ENCODE data around the gene ZNF784. TPM values are rescaled to one million over a fixed set of nuclear protein-coding genes. Genes with fewer than 3 reads are reported as not detected.

The ZNF784 gene
- total RNA-seq, 2 experiments from 2014 or later = 5.2 to 5.3 TPM

DNA sequence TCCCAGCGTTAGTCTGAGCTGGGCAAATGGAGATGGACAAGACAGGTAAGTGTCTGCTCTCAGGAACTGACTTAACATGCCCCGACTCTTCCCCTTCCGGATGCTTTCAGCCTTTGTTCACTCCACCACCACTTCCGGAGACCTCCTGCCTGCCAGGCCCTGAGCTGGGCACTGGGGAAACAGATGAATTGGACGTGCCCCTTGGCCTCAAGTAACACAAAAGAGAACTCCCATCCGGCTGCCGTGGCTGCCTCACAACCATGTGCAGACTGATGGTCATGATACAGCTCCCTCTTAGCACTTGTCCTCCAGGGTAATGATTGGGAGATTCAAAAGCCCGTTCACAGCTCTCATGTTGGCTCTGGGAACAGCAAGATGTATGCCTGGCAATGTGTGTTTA, 6.9 kb downstream of the ZNF784 start:
- Mint-ChIP-seq H3K27me3 (ENCODE audit: low read depth) (no peaks in the 10 kb centered on the region), H3K27ac (no peak overlapping the region), H3K4me3 (peak overlapping the region; percentile 15), H3K9me3 (ENCODE audit: insufficient read depth) (no peaks in the 10 kb centered on the region), H3K36me3 (ENCODE audit: low read depth) (peaks cover 42% of the 10 kb centered on the region), H3K4me1 (ENCODE audit: low read depth) (peaks cover 22% of the 10 kb centered on the region)
- ChIA-PET CTCF (interaction anchor here (1.2 to 1.8 kb wide), 2 partner anchors 15 to 113 kb away, joined by 5 to 6 read pairs; no protein-coding TSS in a partner anchor), POLR2A (interaction anchor here (0.8 to 1.7 kb wide), 2 partner anchors 11 to 18 kb away, joined by 3 to 7 read pairs; partner anchors contain the start of genes FIZ1 and ZNF865)
- ATAC-seq (no peak), DNase-seq (no peak)

DNA sequence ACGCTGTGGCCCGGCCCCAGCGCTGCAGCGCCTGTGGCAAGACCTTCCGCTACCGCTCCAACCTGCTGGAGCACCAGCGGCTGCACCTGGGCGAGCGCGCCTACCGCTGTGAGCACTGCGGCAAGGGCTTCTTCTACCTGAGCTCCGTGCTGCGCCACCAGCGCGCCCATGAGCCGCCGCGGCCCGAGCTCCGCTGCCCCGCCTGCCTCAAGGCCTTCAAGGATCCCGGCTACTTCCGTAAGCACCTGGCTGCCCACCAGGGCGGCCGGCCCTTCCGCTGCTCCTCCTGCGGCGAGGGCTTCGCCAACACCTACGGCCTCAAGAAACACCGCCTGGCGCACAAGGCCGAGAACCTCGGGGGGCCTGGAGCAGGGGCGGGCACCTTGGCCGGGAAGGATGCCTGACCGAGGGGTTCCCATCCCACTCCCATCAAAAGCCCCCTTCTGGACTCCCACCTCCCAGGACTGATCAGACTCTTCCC, 7.9 kb downstream of the ZNF784 start:
- Mint-ChIP-seq H3K36me3 (ENCODE audit: low read depth) (peaks cover 44% of the 10 kb centered on the region), H3K9me3 (ENCODE audit: insufficient read depth) (no peaks in the 10 kb centered on the region), H3K27ac (no peak overlapping the region), H3K27me3 (ENCODE audit: low read depth) (no peaks in the 10 kb centered on the region), H3K4me1 (ENCODE audit: low read depth) (peaks cover 23% of the 10 kb centered on the region), H3K4me3 (no peak overlapping the region)
- ChIA-PET POLR2A (no interaction called here), CTCF (no interaction called here)
- DNase-seq (no peak), ATAC-seq (no peak)

DNA sequence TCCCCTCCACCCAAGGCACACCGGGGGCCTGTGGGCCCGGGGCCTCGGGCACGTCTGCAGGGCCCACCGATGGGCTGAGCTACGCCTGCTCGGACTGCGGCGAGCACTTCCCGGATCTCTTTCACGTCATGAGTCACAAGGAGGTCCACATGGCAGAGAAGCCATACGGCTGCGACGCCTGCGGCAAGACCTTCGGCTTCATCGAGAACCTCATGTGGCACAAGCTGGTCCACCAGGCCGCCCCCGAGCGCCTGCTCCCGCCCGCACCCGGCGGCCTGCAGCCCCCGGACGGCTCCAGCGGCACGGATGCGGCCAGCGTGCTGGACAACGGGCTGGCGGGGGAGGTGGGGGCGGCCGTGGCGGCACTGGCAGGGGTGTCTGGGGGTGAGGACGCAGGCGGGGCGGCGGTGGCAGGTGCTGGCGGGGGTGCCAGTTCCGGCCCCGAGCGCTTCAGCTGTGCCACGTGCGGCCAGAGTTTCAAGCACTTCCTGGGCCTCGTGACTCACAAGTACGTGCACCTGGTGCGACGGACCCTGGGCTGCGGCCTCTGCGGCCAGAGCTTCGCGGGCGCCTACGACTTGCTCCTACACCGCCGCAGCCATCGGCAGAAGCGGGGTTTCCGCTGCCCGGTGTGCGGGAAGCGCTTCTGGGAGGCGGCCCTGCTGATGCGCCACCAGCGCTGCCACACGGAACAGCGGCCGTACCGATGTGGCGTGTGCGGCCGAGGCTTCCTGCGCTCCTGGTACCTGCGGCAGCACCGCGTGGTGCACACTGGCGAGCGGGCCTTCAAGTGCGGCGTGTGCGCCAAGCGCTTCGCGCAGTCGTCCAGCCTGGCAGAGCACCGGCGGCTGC, 8.6 kb downstream of the ZNF784 start:
- Mint-ChIP-seq H3K36me3 (ENCODE audit: low read depth) (peaks cover 43% of the 10 kb centered on the region), H3K27me3 (ENCODE audit: low read depth) (no peaks in the 10 kb centered on the region), H3K27ac (no peak overlapping the region), H3K4me3 (no peak overlapping the region), H3K4me1 (ENCODE audit: low read depth) (peaks cover 17% of the 10 kb centered on the region), H3K9me3 (ENCODE audit: insufficient read depth) (no peaks in the 10 kb centered on the region)
- ChIA-PET POLR2A (no interaction called here), CTCF (no interaction called here)
- DNase-seq (no peak), ATAC-seq (no peak)

DNA sequence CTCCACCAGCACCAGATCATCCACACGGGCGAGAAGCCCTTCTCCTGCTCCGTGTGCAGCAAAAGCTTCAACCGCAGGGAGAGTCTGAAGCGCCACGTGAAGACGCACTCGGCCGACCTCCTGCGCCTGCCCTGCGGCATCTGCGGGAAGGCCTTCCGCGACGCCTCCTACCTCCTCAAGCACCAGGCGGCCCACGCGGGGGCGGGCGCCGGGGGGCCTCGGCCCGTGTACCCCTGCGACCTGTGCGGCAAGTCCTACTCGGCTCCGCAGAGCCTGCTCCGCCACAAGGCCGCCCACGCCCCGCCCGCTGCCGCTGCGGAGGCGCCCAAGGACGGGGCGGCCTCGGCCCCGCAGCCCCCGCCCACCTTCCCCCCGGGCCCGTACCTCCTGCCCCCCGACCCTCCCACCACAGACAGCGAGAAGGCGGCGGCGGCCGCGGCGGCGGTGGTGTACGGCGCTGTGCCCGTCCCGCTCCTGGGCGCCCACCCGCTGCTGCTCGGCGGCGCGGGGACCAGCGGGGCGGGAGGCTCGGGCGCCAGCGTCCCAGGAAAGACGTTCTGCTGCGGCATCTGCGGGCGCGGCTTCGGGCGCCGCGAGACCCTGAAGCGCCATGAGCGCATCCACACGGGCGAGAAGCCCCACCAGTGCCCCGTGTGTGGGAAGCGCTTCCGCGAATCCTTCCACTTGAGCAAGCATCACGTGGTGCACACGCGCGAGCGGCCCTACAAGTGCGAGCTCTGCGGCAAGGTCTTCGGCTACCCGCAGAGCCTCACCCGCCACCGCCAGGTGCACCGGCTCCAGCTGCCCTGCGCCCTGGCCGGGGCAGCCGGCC, 9.4 kb downstream of the ZNF784 start:
- H3K9me3 Mint-ChIP-seq (ENCODE audit: insufficient read depth) = no peaks in the 10 kb centered on the region
- DNase-seq (no peak), ATAC-seq (no peak)
- H3K27me3 Mint-ChIP-seq (ENCODE audit: low read depth) = no peaks in the 10 kb centered on the region
- peaks cover 9% of the 10 kb centered on the region for H3K4me1 Mint-ChIP-seq (ENCODE audit: low read depth)
- ChIA-PET CTCF (no interaction called here), POLR2A (no interaction called here)
- no peak overlapping the region for H3K4me3 Mint-ChIP-seq
- H3K36me3 Mint-ChIP-seq (ENCODE audit: low read depth) = peaks cover 43% of the 10 kb centered on the region
- H3K27ac Mint-ChIP-seq = no peak overlapping the region

DNA sequence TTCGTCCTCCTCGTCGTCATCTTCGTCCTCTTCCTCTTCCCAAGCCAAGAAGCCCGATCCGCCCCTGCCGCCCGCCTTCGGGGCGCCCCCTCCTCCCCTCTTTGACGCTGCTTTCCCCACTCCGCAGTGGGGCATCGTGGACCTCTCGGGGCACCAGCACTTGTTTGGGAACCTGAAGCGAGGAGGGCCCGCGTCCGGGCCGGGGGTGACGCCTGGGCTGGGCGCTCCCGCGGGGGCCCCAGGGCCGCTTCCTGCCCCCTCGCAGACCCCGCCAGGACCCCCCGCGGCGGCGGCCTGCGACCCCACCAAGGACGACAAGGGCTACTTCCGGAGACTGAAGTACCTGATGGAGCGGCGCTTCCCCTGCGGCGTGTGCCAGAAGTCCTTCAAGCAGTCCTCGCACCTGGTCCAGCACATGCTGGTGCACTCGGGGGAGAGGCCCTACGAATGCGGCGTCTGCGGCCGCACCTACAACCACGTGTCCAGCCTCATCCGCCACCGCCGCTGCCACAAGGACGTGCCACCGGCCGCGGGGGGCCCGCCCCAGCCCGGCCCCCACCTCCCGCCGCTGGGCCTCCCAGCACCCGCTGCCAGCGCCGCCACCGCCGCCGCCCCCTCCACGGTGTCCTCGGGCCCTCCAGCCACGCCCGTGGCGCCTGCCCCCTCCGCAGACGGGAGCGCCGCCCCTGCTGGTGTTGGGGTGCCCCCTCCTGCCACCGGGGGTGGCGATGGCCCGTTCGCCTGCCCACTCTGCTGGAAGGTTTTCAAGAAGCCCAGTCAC, 10.2 kb downstream of the ZNF784 start:
- Mint-ChIP-seq H3K4me1 (ENCODE audit: low read depth) (peaks cover 6% of the 10 kb centered on the region), H3K9me3 (ENCODE audit: insufficient read depth) (no peaks in the 10 kb centered on the region), H3K36me3 (ENCODE audit: low read depth) (peaks cover 44% of the 10 kb centered on the region), H3K27me3 (ENCODE audit: low read depth) (no peaks in the 10 kb centered on the region), H3K27ac (no peak overlapping the region), H3K4me3 (no peak overlapping the region)
- ChIA-PET POLR2A (no interaction called here), CTCF (no interaction called here)
- no peak for ATAC-seq
- no peak for DNase-seq

DNA sequence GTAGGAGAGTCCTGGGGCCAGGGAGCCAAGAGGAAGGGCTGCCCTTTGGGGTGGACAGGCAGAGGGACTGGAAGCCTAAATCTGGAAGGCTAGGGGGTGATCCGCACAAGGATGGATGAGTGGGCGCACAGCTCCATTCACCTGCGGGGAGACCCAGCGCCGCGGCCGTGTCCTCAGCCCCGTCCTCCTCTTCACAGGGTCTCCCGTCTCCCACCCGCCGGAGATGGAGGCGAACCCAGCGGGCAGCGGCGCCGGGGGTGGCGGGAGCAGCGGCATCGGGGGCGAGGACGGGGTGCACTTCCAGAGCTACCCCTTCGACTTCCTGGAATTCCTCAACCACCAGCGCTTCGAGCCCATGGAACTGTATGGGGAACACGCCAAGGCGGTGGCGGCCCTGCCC, 11.0 kb downstream of the ZNF784 start:
- Mint-ChIP-seq H3K4me1 (ENCODE audit: low read depth) (peaks cover 12% of the 10 kb centered on the region), H3K4me3 (no peak overlapping the region), H3K9me3 (ENCODE audit: insufficient read depth) (no peaks in the 10 kb centered on the region), H3K27ac (no peak overlapping the region), H3K27me3 (ENCODE audit: low read depth) (no peaks in the 10 kb centered on the region), H3K36me3 (ENCODE audit: low read depth) (peaks cover 48% of the 10 kb centered on the region)
- ATAC-seq = no peak
- ChIA-PET POLR2A (no interaction called here), CTCF (no interaction called here)
- DNase-seq = no peak

DNA sequence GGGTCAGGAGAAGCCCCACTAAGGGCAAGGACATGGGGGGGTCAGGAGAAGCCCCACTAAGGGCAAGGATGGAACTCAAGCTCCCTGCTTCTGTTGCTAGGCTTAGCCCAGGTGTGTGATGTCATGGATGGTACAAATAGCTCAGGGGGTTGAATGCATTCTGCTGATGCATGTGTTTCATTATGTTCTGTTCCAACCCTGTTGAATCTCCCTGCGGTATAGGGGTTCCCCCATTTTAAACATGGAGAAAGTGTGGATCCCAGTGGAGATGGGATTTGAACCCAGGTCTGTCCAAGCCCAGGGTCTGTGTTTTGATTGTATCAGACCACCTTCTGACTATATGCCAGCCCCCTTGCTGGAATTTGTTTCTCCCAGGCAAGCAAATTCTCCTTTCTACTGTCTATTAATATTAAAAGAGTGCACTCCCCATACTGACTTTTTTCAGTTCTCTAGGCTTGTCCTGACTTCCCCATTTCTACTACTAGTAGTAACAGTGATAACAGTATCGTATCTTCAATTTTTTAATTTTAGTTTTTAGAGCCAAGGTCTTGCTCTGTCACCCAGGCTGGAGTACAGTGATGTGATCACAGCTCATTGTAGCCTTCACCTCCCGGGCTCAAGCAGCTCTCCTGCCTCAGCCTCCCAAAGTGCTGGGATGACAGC, 12.3 kb downstream of the ZNF784 start:
- H3K36me3 Mint-ChIP-seq (ENCODE audit: low read depth) = peaks cover 47% of the 10 kb centered on the region
- DNase-seq (no peak), ATAC-seq (no peak)
- H3K9me3 Mint-ChIP-seq (ENCODE audit: insufficient read depth) = no peaks in the 10 kb centered on the region
- H3K27ac Mint-ChIP-seq = no peak overlapping the region
- no peak overlapping the region for H3K4me3 Mint-ChIP-seq
- H3K27me3 Mint-ChIP-seq (ENCODE audit: low read depth) = no peaks in the 10 kb centered on the region
- POLR2A ChIA-PET = no interaction called here
- CTCF ChIA-PET = interaction anchor here (2.7 kb wide), 1 partner anchor 20 kb away, joined by 8 read pairs; no protein-coding TSS in a partner anchor
- peaks cover 20% of the 10 kb centered on the region for H3K4me1 Mint-ChIP-seq (ENCODE audit: low read depth)

DNA sequence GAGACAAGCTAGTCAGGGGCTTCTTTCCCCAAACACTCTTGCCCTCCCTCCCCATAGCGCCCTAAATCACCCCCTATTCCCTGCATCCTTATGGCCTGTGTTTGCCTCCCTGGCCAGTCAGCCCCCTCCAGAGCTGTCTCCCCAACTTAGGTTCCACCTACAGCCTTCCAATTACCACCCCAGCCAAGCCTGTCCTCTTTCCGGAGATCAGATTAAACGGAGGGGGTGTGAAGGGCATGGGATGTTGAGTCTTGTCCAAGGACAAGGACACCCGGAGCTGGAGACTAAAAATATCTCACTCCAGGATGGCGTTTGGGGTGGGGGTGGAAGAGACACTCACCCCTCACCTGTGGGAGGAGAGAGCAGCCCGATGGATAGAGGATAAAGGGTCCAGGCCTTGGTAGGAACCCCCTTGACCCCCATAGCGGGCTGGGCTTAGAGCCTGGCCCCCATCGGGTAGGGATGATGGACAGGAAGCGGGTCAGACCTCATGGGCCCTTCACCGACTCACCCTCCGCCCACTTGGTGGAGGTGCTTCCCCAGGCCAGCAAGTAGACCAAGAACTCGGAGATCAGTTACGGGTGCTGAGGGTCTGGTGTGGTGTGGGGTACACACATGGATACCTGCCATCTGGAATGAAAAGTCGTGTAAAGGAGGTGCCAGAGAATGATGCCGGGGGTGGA, 12.9 kb downstream of the ZNF784 start:
- Mint-ChIP-seq H3K9me3 (ENCODE audit: insufficient read depth) (no peaks in the 10 kb centered on the region), H3K27ac (no peak overlapping the region), H3K4me1 (ENCODE audit: low read depth) (peaks cover 27% of the 10 kb centered on the region), H3K27me3 (ENCODE audit: low read depth) (no peaks in the 10 kb centered on the region), H3K36me3 (ENCODE audit: low read depth) (peaks cover 47% of the 10 kb centered on the region), H3K4me3 (no peak overlapping the region)
- ChIA-PET CTCF (interaction anchor here (2.7 kb wide), 1 partner anchor 21 kb away, joined by 8 read pairs; no protein-coding TSS in a partner anchor), POLR2A (no interaction called here)
- no peak for ATAC-seq
- no peak for DNase-seq

DNA sequence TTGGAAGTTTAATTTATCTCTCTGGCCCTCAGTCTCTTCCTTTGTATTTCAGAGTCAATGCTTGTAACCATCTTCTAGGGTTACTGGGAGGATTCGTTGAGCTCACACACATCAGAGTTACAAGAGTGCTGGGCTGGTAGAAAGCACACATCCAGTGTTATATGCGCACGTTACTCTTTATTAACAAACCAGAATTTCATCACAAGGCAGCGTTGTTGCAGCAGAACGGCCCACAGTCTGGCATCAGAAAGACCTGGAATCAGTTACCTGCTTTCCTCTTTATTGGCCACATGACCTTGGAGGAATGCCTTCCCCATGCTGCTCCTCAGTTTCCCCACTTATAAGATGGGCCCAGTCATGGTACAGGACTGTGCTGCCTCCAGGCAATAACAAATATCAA, 15.0 kb downstream of the ZNF784 start:
- H3K27ac Mint-ChIP-seq = no peak overlapping the region

DNA sequence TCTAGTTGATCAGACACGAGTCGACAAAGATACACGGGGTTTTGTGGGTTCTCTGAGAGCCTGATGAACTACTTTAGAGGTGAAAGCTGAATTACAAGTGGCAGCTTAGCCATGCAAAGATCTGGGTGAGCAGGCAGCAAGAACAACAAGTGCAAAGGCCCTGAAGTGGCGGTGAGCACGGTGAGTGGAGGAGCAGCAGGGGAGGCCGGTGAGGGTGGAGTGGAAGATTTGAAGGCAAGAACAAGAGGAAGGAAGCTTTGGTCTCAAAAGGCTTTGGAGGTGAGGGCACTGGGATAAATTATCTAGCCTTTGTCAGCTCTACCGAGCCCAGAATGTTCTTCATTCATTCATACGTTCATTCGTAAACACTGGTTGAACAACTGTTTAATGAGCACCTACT, 17.5 kb downstream of the ZNF784 start:
- H3K4me3 Mint-ChIP-seq = peak overlapping the region; percentile 91
- H3K27me3 Mint-ChIP-seq (ENCODE audit: low read depth) = no peaks in the 10 kb centered on the region
- peak overlapping the region; percentile 96 for H3K27ac Mint-ChIP-seq
- ChIA-PET POLR2A (interaction anchor here (1.3 to 2.2 kb wide), 4 partner anchors 10 to 27 kb away, joined by 3 to 27 read pairs (median 5); partner anchors contain the start of gene ZNF784), CTCF (interaction anchor here (0.6 to 5.6 kb wide), 22 partner anchors 13 to 314 kb away, joined by 3 to 59 read pairs (median 5); partner anchors contain the start of genes U2AF2, ZNF628 and ZNF784)
- DNase-seq = no peak
- H3K36me3 Mint-ChIP-seq (ENCODE audit: low read depth) = peaks cover 52% of the 10 kb centered on the region
- peaks cover 51% of the 10 kb centered on the region for H3K4me1 Mint-ChIP-seq (ENCODE audit: low read depth)
- no peaks in the 10 kb centered on the region for H3K9me3 Mint-ChIP-seq (ENCODE audit: insufficient read depth)
- ATAC-seq = no peak

More for the DNA sequence above, 15.0 kb downstream of the ZNF784 start:
- DNase-seq (no peak), ATAC-seq (no peak)
- Mint-ChIP-seq H3K4me3 (no peak overlapping the region), H3K9me3 (ENCODE audit: insufficient read depth) (no peaks in the 10 kb centered on the region), H3K4me1 (ENCODE audit: low read depth) (peaks cover 40% of the 10 kb centered on the region), H3K36me3 (ENCODE audit: low read depth) (peaks cover 50% of the 10 kb centered on the region), H3K27me3 (ENCODE audit: low read depth) (no peaks in the 10 kb centered on the region)
- ChIA-PET CTCF (interaction anchor here (2.7 kb wide), 1 partner anchor 23 kb away, joined by 8 read pairs; no protein-coding TSS in a partner anchor), POLR2A (no interaction called here)

Measured in activated CD8-positive, alpha-beta T cell treated with anti-CD3 and anti-CD28 coated beads, Interleukin-2, amount 10 ng/mL, durations not matched to agents 7 days and 5 days (primary cell).